Loucy (cell line): ENCODE measurements around the gene NDUFS6.

Source experiments
- H2AFZ ChIP-seq: fragments of 200-600 bp; sonication (generic); 2 replicates; pipeline ENCODE4 v1.6.0; 2016; ENCODE audit warnings: antibody characterized with exemption, mild to moderate bottlenecking, low read length, moderate library complexity
- H3F3A ChIP-seq: fragments of 200-600 bp; 2 replicates; pipeline ENCODE4 v1.6.0; 2016; ENCODE audit warnings: antibody characterized with exemption, low read depth, mild to moderate bottlenecking
- H3K27me3 ChIP-seq: fragments of 200-600 bp; sonication (generic); 2 replicates; pipeline ENCODE4 v1.6.1; 2014; ENCODE audit warnings: low read length, mild to moderate bottlenecking; ENCODE audit not compliant: insufficient read depth, poor library complexity, severe bottlenecking
- H3K36me3 ChIP-seq: fragments of 200-600 bp; sonication (generic); 2 replicates; pipeline ENCODE4 v1.6.1; 2016; ENCODE audit warnings: low read length; ENCODE audit not compliant: insufficient read depth
- H3K4me1 ChIP-seq: fragments of 200-600 bp; sonication (generic); 2 replicates; pipeline ENCODE4 v1.5.1; 2014; ENCODE audit warnings: low read length, mild to moderate bottlenecking; ENCODE audit not compliant: insufficient read depth, poor library complexity, severe bottlenecking
- H3K4me2 ChIP-seq: fragments of 200-600 bp; sonication (generic); 2 replicates; pipeline ENCODE4 v1.6.0; 2014; ENCODE audit warnings: antibody characterized with exemption, low read length, low read depth, mild to moderate bottlenecking; ENCODE audit not compliant: poor library complexity, severe bottlenecking
- H3K4me3 ChIP-seq: fragments of 200-600 bp; sonication (generic); 2 replicates; pipeline ENCODE4 v1.5.1; 2014; ENCODE audit warnings: low read length, mild to moderate bottlenecking, mixed read lengths; ENCODE audit not compliant: poor library complexity, severe bottlenecking
- H3K79me2 ChIP-seq: fragments of 200-600 bp; sonication (generic); 2 replicates; pipeline ENCODE4 v1.6.1; 2014; ENCODE audit warnings: low read length; ENCODE audit not compliant: insufficient read depth
- H3K9ac ChIP-seq: fragments of 200-600 bp; sonication (generic); 2 replicates; pipeline ENCODE4 v1.6.0; 2014; ENCODE audit warnings: mild to moderate bottlenecking, low read depth, low read length, moderate library complexity; ENCODE audit not compliant: poor library complexity, severe bottlenecking
- H3K9me2 ChIP-seq: fragments of 200-600 bp; sonication (generic); replicated peaks from 2 replicates; pipeline ENCODE4 v1.6.1; 2016; ENCODE audit warnings: low read depth, low read length, mixed read lengths
- H3K9me3 ChIP-seq: fragments of 200-600 bp; sonication (generic); 2 replicates; pipeline ENCODE4 v1.6.1; 2014; ENCODE audit warnings: mild to moderate bottlenecking, antibody characterized with exemption, low read length, low read depth; ENCODE audit not compliant: insufficient read depth
- H4K20me1 ChIP-seq: fragments of 200-600 bp; sonication (generic); 2 replicates; pipeline ENCODE4 v1.6.0; 2014; ENCODE audit warnings: antibody characterized with exemption, low read length, mild to moderate bottlenecking; ENCODE audit not compliant: insufficient read depth, poor library complexity, severe bottlenecking
- EZH2phosphoT487 ChIP-seq: fragments of 200-600 bp; IDR thresholded peaks from 2 replicates; pipeline ENCODE4 v1.6.1; 2018; ENCODE audit warnings: antibody characterized with exemption, mild to moderate bottlenecking, moderate library complexity, borderline replicate concordance
- TF ChIP-seq, protein P1 (sequence below): fragments of 200-600 bp; sonication (generic); conservative IDR thresholded peaks from 2 replicates; pipeline ENCODE4 v1.5.1; 2014; ENCODE audit warnings: mild to moderate bottlenecking, antibody characterized with exemption, low read length

The NDUFS6 gene

DNA sequence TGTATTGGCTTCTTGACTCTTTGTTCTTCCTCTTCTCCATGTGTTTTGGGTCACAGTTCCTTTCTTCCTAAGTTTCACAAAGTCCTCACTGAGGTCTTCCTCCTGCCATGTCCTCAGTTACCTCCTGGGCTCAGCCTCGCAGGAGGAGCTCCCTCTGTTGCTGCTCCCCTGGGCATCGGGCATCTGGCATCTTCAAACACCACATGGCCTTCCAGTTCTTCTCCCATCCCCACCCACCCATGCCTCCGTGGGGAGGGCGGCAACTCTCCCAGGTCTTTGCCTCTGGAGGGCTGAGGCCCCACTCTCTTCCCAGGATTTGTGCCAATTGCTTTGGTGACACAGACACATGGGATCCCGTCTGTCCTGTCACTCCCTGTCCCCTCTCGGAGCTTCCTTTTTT, 24.4 kb upstream of the NDUFS6 start:
- H4K20me1 ChIP-seq: no peaks in the 10 kb centered on the region
- no peak overlapping the region for H3K4me2 ChIP-seq

DNA sequence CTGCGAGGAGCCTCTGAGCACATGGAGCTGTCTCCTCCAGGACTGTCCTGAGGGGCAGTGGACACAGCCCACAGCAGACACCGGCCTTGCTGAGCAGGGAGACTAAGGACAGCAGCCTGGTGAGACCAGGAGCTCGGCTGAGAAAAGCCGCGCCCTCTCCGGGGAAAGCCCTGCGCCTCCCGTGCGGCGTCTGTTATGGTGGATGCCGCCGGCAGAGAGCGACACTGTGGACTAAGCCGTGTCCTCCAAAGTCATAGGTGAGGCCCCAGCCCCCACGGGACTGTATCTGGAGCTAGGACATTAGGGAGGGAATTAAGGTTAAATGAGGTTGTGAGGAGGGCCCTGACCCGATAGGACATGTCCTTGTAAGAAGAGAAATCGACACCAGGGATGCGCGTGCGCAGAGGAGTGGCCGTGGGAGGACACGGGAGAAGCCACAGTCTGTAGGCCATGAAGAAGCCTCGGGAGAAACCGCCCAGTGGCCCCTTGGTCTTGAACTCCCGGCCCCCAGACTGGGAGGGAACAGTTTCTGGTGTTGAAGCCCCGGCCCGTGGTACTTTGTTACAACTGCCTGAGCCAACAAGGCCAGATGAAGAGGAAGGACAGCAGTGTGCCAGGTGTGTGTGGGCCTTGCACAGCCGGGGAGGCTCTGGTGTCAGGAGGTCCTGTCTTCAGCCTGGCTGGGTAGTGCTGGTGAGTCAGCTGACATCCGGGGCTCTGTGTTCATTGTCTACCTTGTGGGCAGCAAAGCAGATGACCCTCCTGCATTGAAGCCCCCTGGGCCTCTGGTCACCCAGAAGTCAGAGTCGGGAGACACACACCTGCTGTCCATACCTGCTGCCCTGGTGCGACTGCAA, 23.7 kb upstream of the NDUFS6 start:
- Histone ChIP-seq H3K4me1 (no peaks in the 10 kb centered on the region), H3K9me3 (no peaks in the 10 kb centered on the region), H3K4me2 (no peak overlapping the region), H2AFZ (no peak overlapping the region), H4K20me1 (no peaks in the 10 kb centered on the region), H3K27me3 (no peaks in the 10 kb centered on the region), H3F3A (no peaks in the 10 kb centered on the region), H3K79me2 (no peaks in the 10 kb centered on the region), H3K4me3 (no peak overlapping the region), H3K9me2 (no peaks in the 10 kb centered on the region), H3K36me3 (no peaks in the 10 kb centered on the region), H3K9ac (no peak overlapping the region)
- TF ChIP-seq, protein P1, sequence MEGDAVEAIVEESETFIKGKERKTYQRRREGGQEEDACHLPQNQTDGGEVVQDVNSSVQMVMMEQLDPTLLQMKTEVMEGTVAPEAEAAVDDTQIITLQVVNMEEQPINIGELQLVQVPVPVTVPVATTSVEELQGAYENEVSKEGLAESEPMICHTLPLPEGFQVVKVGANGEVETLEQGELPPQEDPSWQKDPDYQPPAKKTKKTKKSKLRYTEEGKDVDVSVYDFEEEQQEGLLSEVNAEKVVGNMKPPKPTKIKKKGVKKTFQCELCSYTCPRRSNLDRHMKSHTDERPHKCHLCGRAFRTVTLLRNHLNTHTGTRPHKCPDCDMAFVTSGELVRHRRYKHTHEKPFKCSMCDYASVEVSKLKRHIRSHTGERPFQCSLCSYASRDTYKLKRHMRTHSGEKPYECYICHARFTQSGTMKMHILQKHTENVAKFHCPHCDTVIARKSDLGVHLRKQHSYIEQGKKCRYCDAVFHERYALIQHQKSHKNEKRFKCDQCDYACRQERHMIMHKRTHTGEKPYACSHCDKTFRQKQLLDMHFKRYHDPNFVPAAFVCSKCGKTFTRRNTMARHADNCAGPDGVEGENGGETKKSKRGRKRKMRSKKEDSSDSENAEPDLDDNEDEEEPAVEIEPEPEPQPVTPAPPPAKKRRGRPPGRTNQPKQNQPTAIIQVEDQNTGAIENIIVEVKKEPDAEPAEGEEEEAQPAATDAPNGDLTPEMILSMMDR: no peak
- TF ChIP-seq EZH2phosphoT487: no peak

More for the DNA sequence above, 24.4 kb upstream of the NDUFS6 start:
- Histone ChIP-seq H2AFZ (no peak overlapping the region), H3K9me3 (no peaks in the 10 kb centered on the region), H3K9me2 (no peaks in the 10 kb centered on the region), H3K4me3 (no peak overlapping the region), H3K79me2 (no peaks in the 10 kb centered on the region), H3F3A (no peaks in the 10 kb centered on the region), H3K27me3 (no peaks in the 10 kb centered on the region), H3K36me3 (no peaks in the 10 kb centered on the region), H3K9ac (no peak overlapping the region), H3K4me1 (no peaks in the 10 kb centered on the region)
- no peak for TF ChIP-seq EZH2phosphoT487
- TF ChIP-seq, protein P1: no peak

DNA sequence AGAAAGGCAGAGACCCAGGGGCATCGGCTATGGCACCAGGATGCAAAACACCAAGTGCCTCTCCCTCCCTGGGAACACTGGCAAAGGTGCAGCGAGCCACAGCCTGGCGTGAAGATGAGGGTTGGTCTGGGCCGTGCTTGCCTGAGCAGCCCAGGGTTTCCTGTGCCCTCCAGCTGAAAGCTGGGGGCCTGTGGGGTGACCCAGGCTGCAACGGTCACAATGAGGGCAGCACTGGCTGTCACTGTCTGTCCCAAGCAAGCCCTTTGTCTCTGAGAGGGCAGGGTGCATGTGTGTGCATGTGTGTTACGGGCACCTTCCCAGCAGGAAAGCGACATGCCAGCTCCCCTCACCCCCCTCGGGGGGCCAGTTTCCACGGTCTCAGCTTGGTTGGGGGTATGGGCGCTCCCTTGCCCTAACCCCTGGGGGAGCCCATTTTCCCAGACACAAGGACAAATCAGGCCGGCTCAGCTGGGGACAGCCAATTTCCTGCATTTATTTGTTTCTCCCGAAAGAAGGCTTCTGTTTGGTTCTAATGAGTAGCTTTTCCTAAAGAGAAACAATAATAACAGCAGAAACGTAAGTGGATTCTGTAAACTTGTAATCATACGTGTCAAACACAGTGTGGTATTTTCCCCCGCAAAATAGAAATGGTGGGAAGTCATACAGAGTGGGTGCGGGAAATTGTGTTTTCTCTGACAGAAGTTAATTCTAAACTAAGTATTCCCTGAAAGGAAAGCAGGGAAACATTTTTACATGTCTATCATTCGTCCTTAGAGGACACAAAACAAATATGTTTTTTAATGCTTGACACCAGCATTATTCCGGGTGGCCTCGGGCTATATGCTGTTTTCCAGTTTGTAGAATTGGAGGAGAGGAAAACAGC, 22.8 kb upstream of the NDUFS6 start:
- TF ChIP-seq, protein P1: no peak
- TF ChIP-seq EZH2phosphoT487: no peak
- no peaks in the 10 kb centered on the region for H3K36me3 ChIP-seq

More for the DNA sequence above, 22.8 kb upstream of the NDUFS6 start:
- Histone ChIP-seq H3K79me2 (no peaks in the 10 kb centered on the region), H3K9ac (no peak overlapping the region), H3F3A (no peaks in the 10 kb centered on the region), H3K9me2 (no peaks in the 10 kb centered on the region), H3K9me3 (no peaks in the 10 kb centered on the region), H2AFZ (no peak overlapping the region), H3K27me3 (no peaks in the 10 kb centered on the region), H3K4me3 (no peak overlapping the region), H3K4me1 (no peaks in the 10 kb centered on the region), H3K4me2 (no peak overlapping the region), H4K20me1 (no peaks in the 10 kb centered on the region)
